ENCODE measurements around the gene TPR. TPM values are rescaled to one million over a fixed set of nuclear protein-coding genes. Genes with fewer than 3 reads are reported as not detected.

TPR gene
- total and polyA plus RNA-seq, 2 of the 8 experiments (the other 6 are each of a cell fraction or from before 2014, with no cell fraction given) = 57.1 to 102 TPM

GRCh38 chr1:186271032-186271431 is 104.0 kb downstream of the TPR start:
- Histone ChIP-seq H3K4ac (replicated peaks; ENCODE audit: insufficient read length, low read depth, low read length) (no peak overlapping the region), H4K8ac (ENCODE audit: extremely low read depth, insufficient read depth, low read length) (no peak overlapping the region), H3K4me2 (ENCODE audit: insufficient read depth in 1 of 2, low read depth in 2 of 2, low read length in 2 of 2) (no peak overlapping the region), H3K9me3 (ENCODE audit: insufficient read depth in 2 of 2, low read depth in 1 of 2, low read length in 1 of 2) (no peaks in the 10 kb centered on the region), H3K27ac (ENCODE audit: low read depth, low read length) (no peak overlapping the region), H4K20me1 (replicated peaks in 1 of 2; ENCODE audit: control insufficient read depth in 1 of 2, insufficient read depth in 2 of 2, low read length in 2 of 2) (no peaks in the 10 kb centered on the region), H3K23ac (ENCODE audit: insufficient read length) (no peak overlapping the region), H2BK5ac (ENCODE audit: low read depth, low read length) (no peak overlapping the region), H3K23me2 (ENCODE audit: low read depth, low read length) (no peaks in the 10 kb centered on the region), H2AK5ac (ENCODE audit: low read depth, low read length) (no peak overlapping the region), H3K56ac (replicated peaks; ENCODE audit: insufficient read length, low read depth, low read length) (no peak overlapping the region), H2BK120ac (replicated peaks; ENCODE audit: low read depth, low read length) (no peak overlapping the region), H2BK20ac (ENCODE audit: low read length) (no peak overlapping the region), H4K5ac (ENCODE audit: insufficient read length, low read depth, low read length) (no peak overlapping the region), H3K36me3 (ENCODE audit: control insufficient read depth in 2 of 4, insufficient read depth in 4 of 4, low read length in 3 of 4) (no peaks in the 10 kb centered on the region), H2BK15ac (ENCODE audit: low read length) (no peak overlapping the region), H3K27me3 (replicated peaks in 1 of 4; ENCODE audit: control insufficient read depth in 3 of 4, extremely low read depth in 1 of 4, insufficient read depth in 3 of 4, low read length in 3 of 4) (no peaks in the 10 kb centered on the region), H3K18ac (ENCODE audit: extremely low read depth, low read length) (no peak overlapping the region), H3K14ac (ENCODE audit: insufficient read length) (no peak overlapping the region), H3K4me3 (ENCODE audit: extremely low read depth in 1 of 4, insufficient read depth in 2 of 4, low read depth in 3 of 4, low read length in 4 of 4) (no peak overlapping the region), H2AFZ (ENCODE audit: low read length) (no peak overlapping the region), H2BK12ac (ENCODE audit: low read depth, low read length) (no peak overlapping the region), H4K91ac (replicated peaks; ENCODE audit: insufficient read length, low read length) (no peak overlapping the region), H3K79me2 (ENCODE audit: control insufficient read depth in 1 of 2, insufficient read depth in 2 of 2, low read length in 2 of 2) (no peaks in the 10 kb centered on the region), H3K9ac (replicated peaks in 1 of 4; ENCODE audit: extremely low read depth in 1 of 4, low read depth in 3 of 4, low read length in 3 of 4) (no peak overlapping the region), H3K79me1 (ENCODE audit: low read depth, low read length) (no peaks in the 10 kb centered on the region), H3K4me1 (replicated peaks in 1 of 4; ENCODE audit: control insufficient read depth in 3 of 4, insufficient read depth in 4 of 4, low read length in 3 of 4) (no peaks in the 10 kb centered on the region)
- ChIA-PET CTCF (ENCODE audit: partially characterized antibody) (interaction anchor here (0.7 to 1.1 kb wide), 2 partner anchors 558 to 674 kb away, joined by 3 read pairs; no protein-coding TSS in a partner anchor), POLR2A (ENCODE audit: partially characterized antibody) (no interaction called here)
- TF ChIP-seq PHF8 (conservative IDR thresholded peaks at IDR 0.05; ENCODE audit: low read depth, low read length) = no peak
- no peak for DNase-seq (ENCODE audit: low read depth in 1 of 2, low spot score in 2 of 2)
- WGBS, 2 experiments (ENCODE audit: extremely low coverage in 1 of 2, insufficient coverage in 1 of 2, insufficient read length in 1 of 2, insufficient replicate concordance in 2 of 2, low coverage in 1 of 2, low lambda C conversion rate in 2 of 2, missing lambda C conversion rate in 1 of 2) = 88% methylated on average over 6 of the region's 6 CpGs; no CpG with 5 or more reads in 1 of the 2 experiments
- FAIRE-seq = no peak

Other genes starting within 250 kb of the TPR start
- gene PRG4, start 79.0 kb downstream of the TPR start, total RNA-seq (2021; fragmentation: NEBNext Ultra II Directional; extraction: Animal tissue kit (Norgen Biotek cat#: 25700)) = not detected in 2 replicates
- not detected in 2 replicates for gene PRG4, start 79.0 kb downstream of the TPR start, polyA plus RNA-seq (2011; rRNA removed)
- gene ODR4, start 585 bp upstream of the TPR start, total RNA-seq (2021; fragmentation: NEBNext Ultra II Directional; extraction: Animal tissue kit (Norgen Biotek cat#: 25700)) = 13.8 and 14.1 TPM in 2 replicates
- gene ODR4, start 585 bp upstream of the TPR start, polyA plus RNA-seq (2011; rRNA removed) = 2.1 and 4.1 TPM in 2 replicates
- not detected in 2 replicates for gene PDC, start 85.9 kb upstream of the TPR start, total RNA-seq (2021; fragmentation: NEBNext Ultra II Directional; extraction: Animal tissue kit (Norgen Biotek cat#: 25700))
- gene PDC, start 85.9 kb upstream of the TPR start, polyA plus RNA-seq (2011; rRNA removed) = not detected in 2 replicates